GM12874 (cell line): ENCODE results near the gene SPTLC2.
A peak's percentile ranks its signal among the peaks of the same experiment; 100 is the strongest.

Experiments
- TF ChIP-seq, protein P1 (sequence below): IDR thresholded peaks from 2 replicates; pipeline ENCODE4 v1.5.1; 2011; ENCODE audit warnings: low read depth, mild to moderate bottlenecking, control low read depth, low read length, moderate library complexity; ENCODE audit not compliant: insufficient read depth

The SPTLC2 gene

GRCh38 chr14:77469067-77469505, 147.4 kb downstream of the SPTLC2 start:
- TF ChIP-seq, protein P1, sequence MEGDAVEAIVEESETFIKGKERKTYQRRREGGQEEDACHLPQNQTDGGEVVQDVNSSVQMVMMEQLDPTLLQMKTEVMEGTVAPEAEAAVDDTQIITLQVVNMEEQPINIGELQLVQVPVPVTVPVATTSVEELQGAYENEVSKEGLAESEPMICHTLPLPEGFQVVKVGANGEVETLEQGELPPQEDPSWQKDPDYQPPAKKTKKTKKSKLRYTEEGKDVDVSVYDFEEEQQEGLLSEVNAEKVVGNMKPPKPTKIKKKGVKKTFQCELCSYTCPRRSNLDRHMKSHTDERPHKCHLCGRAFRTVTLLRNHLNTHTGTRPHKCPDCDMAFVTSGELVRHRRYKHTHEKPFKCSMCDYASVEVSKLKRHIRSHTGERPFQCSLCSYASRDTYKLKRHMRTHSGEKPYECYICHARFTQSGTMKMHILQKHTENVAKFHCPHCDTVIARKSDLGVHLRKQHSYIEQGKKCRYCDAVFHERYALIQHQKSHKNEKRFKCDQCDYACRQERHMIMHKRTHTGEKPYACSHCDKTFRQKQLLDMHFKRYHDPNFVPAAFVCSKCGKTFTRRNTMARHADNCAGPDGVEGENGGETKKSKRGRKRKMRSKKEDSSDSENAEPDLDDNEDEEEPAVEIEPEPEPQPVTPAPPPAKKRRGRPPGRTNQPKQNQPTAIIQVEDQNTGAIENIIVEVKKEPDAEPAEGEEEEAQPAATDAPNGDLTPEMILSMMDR = no peak

- TF ChIP-seq, protein P1 = no peak
These were observed 148.6 kb downstream of the SPTLC2 start for GRCh38 chr14:77467801-77468200.

DNA sequence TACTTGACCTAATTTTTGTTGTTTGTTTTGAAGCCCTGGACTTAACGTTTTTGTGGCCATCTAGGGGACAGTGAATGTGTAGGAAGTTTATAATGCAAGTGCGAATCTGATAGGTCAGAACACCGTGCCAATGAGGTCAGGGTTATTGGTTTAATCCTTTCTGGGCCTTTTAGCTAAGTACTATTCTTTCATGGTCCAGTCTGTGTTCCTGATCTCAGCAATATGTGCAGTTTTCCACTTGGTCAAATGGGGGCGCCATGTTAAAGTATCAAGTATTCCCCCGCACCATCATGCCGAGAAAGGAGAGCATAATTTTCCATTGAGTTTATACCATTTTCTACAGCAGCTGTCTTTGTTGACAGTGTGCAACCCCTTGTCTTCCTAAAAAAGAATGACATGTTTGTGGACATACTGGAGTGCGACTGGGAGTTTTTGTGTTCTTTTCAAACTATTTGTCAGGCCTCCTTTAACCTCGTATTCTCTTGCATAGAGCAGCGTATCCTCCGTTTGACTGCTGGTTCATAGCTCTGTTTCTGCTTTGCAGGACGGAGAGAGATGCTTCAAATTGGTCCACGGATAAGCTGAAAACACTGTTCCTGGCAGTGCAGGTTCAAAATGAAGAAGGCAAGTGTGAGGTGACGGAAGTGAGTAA, 157.2 kb downstream of the SPTLC2 start:
- TF ChIP-seq, protein P1 = peak; percentile 64

DNA sequence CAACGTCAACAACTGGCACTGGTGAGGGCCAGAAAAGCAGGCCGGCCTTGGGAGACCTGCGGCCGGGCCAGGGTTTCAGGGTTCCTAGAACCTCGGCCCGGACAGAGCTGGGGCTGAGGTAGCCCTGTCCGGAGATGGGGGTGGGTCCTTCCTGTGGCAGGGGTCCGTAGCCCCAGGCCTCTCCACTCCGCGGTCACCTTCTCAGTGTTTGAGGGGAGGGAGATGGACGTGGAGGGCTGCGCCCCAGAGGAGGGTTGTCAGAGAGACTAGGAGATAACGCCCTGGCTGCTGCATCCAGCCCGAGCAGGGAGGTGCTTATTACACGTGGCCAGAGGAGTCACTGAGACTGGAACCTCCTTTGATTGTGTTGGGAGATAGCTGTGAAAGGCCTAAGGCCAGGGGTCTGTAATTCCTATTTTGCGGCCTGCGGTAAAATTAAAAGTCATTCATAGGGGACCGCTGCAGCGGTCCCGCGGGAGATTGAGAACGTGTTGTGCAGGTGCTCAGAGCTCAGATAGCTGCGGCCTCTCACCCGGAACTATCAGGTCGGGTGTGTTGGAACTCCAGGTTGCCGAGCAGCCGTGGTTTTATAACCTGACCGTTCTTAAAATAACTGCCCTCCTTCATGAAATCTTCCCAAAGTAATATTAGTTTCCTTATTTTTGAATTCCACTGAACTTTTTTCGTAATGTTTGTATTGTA, 158.0 kb downstream of the SPTLC2 start:
- TF ChIP-seq, protein P1 = no peak

DNA sequence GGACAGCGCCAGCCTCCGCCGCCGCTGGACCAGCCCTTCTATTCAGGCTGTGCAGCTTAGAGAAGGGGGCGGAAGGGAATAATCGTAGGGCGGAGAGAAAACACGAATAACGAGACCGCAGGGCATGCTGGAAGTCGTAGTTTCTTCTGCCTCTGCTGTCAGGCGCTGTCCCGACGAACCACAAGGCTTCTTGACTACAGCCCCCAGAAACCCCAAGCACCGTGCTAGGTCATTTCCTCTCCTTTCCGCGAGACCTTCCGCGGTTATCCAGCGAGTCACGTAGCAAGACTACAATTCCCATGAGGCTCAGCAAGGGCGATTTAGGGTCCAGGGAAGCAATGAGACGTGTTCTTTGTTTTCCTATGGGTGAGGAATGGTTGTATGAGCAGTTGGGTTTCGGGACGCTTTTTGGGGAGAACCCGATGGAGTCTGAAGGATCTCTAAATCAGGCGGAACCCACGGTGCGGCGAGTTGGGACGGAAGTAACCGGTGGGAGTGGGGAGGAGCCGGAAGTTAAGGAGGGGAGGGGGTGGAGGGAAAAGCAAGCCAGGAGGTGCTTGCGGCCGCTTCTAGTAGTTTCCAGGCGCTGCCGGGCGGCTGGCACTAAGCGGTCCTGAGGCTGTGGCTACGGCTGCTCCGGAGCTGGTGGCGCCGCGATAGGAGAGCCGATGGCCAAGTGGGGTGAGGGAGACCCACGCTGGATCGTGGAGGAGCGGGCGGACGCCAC, 158.8 kb downstream of the SPTLC2 start, which contains the start of the genes AHSA1 and VIPAS39:
AHSA1 (plus strand) TSS at position 572 of the 727 bp plus-strand sequence; CDS start at position 669, 97 bp downstream.
VIPAS39 (minus strand) TSS at position 80 of the 727 bp plus-strand sequence. CDS start 3,499 bp downstream, outside the sequence.
- TF ChIP-seq, protein P1 = no peak

- TF ChIP-seq, protein P1 = no peak
These were observed 159.3 kb downstream of the SPTLC2 start for GRCh38 chr14:77457115-77457521.
